GM19395 (cell line): Measurements from ENCODE around the gene MAGEB10.
"Not testable (repeated sequence)": the region's sequence is repeated elsewhere in the genome, so short reads cannot be mapped to it uniquely, and the experiment has no call there.

ENCODE experiments used
- ATAC-seq: cut with Tn5 transposase; IDR thresholded peaks from one replicate; pipeline ENCODE4 v1.9.1; 2021; ENCODE audit warnings: mild to moderate bottlenecking, moderate library complexity; ENCODE audit not compliant: unreplicated experiment

Gene MAGEB10

GRCh38 chrX:27807690-27808089, at the start of gene MAGEB10:
Gene MAGEB10 (plus strand): TSS chrX:27807990. CDS start chrX:27821307, 13,317 bp downstream.
- no peak for ATAC-seq

GRCh38 chrX:27765718-27766117, 42.1 kb upstream of the MAGEB10 start:
- ATAC-seq = no peak

- no peak for ATAC-seq
Observed at GRCh38 chrX:27767387-27767786, 40.4 kb upstream of the MAGEB10 start.

- no peak for ATAC-seq
Observed at GRCh38 chrX:27775984-27776383, 31.8 kb upstream of the MAGEB10 start.

GRCh38 chrX:27796640-27797257, 11.0 kb upstream of the MAGEB10 start:
- ATAC-seq = no peak

GRCh38 chrX:27797575-27797974, 10.2 kb upstream of the MAGEB10 start:
- ATAC-seq = no peak

GRCh38 chrX:27808226-27808625, 436 bp downstream of the MAGEB10 start:
- ATAC-seq = no peak

- ATAC-seq = not testable (repeated sequence)
Observed at GRCh38 chrX:27808991-27809859, 1.4 kb downstream of the MAGEB10 start.

- ATAC-seq = no peak
Observed at GRCh38 chrX:27815209-27815608, 7.4 kb downstream of the MAGEB10 start.

GRCh38 chrX:27823812-27824211, 16.0 kb downstream of the MAGEB10 start:
- no peak for ATAC-seq

GRCh38 chrX:27838185-27838584, 30.4 kb downstream of the MAGEB10 start:
- ATAC-seq = no peak

GRCh38 chrX:27840881-27841280, 33.1 kb downstream of the MAGEB10 start:
- no peak for ATAC-seq

- ATAC-seq = no peak
Observed at GRCh38 chrX:27842859-27843258, 35.1 kb downstream of the MAGEB10 start.

- ATAC-seq = no peak
Observed at GRCh38 chrX:27860337-27860736, 52.5 kb downstream of the MAGEB10 start.

GRCh38 chrX:27863809-27864208, 56.0 kb downstream of the MAGEB10 start:
- no peak for ATAC-seq
